ENCODE data around the gene RMDN2. TPM values are rescaled to one million over a fixed set of nuclear protein-coding genes. Genes with fewer than 3 reads are reported as not detected.
A peak's percentile ranks its signal among the peaks of the same experiment; 100 is the strongest.

Gene RMDN2
- total RNA-seq, 1 donor, result 11.9 TPM

DNA sequence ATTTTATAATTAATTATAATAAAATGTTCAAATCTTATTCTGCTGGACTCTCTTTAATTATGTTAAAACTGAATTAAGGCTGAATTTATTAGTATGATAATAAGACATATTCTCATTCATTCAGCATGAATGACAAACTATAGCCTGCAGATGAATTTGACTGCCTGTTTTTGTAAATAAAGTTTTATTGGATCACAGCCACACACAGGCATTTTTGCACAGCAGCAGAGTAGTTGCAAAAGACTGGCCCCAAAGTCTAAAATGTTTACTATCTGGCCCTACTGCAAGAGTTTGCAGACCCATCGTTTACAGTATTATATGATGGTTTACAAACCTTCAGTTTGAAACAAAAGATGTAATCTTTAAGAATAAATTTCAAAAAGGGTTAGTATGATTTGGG, 58.6 kb downstream of the RMDN2 start:
- H3K9me3 ChIP-seq (ENCODE audit: low read depth, low read length), result no peaks in the 10 kb centered on the region
- H3K4me3 ChIP-seq (ENCODE audit: insufficient read depth, low read length), result no peak overlapping the region
- H3K4me2 ChIP-seq (ENCODE audit: insufficient read depth, low read length), result no peak overlapping the region
- H4K20me1 ChIP-seq (ENCODE audit: insufficient read depth, low read length), result no peaks in the 10 kb centered on the region
- H3K27ac ChIP-seq (ENCODE audit: low read depth, low read length), result no peak overlapping the region
- no peak overlapping the region for H2AFZ ChIP-seq (ENCODE audit: low read length)
- H3K4me1 ChIP-seq (ENCODE audit: insufficient read depth, low read length), result peaks cover 10% of the 10 kb centered on the region
- TF ChIP-seq CTCF (IDR thresholded peaks at IDR 0.05; ENCODE audit: extremely low read depth, low read depth, low read length), result no peak
- H3K79me2 ChIP-seq (ENCODE audit: insufficient read depth, low read length), result no peaks in the 10 kb centered on the region
- H3K27me3 ChIP-seq (ENCODE audit: insufficient read depth, low read length), result no peaks in the 10 kb centered on the region
- no peak for DNase-seq (ENCODE audit: insufficient read length, low spot score, missing footprints)
- H3K36me3 ChIP-seq (ENCODE audit: insufficient read depth, low read length), result no peaks in the 10 kb centered on the region

DNA sequence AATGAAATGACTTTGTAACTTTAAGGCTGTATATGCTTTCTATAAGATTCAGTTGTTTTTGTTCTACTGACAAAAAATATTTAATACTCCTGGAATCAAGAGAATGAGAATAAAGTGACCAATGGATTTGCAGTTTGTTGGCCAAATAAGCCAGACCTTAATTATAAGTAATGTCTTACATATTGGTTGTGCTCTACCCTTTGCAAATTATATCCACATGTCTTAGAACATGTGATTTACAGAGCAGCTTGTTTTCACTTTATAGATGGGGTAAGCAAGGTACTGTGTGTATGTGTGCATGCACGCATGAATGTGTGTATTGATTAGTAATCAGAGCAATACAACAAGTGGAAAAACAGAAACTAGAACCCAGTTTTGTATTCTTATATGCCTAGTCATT, 59.1 kb downstream of the RMDN2 start:
- no peaks in the 10 kb centered on the region for H3K36me3 ChIP-seq (ENCODE audit: insufficient read depth, low read length)
- no peak overlapping the region for H3K4me2 ChIP-seq (ENCODE audit: insufficient read depth, low read length)
- no peaks in the 10 kb centered on the region for H3K79me2 ChIP-seq (ENCODE audit: insufficient read depth, low read length)
- no peak for TF ChIP-seq CTCF (IDR thresholded peaks at IDR 0.05; ENCODE audit: extremely low read depth, low read depth, low read length)
- H3K4me1 ChIP-seq (ENCODE audit: insufficient read depth, low read length), result peaks cover 10% of the 10 kb centered on the region
- no peak overlapping the region for H3K4me3 ChIP-seq (ENCODE audit: insufficient read depth, low read length)
- no peak overlapping the region for H2AFZ ChIP-seq (ENCODE audit: low read length)
- no peak overlapping the region for H3K27ac ChIP-seq (ENCODE audit: low read depth, low read length)
- no peak for DNase-seq (ENCODE audit: insufficient read length, low spot score, missing footprints)
- no peaks in the 10 kb centered on the region for H3K27me3 ChIP-seq (ENCODE audit: insufficient read depth, low read length)
- no peaks in the 10 kb centered on the region for H3K9me3 ChIP-seq (ENCODE audit: low read depth, low read length)
- H4K20me1 ChIP-seq (ENCODE audit: insufficient read depth, low read length), result no peaks in the 10 kb centered on the region

DNA sequence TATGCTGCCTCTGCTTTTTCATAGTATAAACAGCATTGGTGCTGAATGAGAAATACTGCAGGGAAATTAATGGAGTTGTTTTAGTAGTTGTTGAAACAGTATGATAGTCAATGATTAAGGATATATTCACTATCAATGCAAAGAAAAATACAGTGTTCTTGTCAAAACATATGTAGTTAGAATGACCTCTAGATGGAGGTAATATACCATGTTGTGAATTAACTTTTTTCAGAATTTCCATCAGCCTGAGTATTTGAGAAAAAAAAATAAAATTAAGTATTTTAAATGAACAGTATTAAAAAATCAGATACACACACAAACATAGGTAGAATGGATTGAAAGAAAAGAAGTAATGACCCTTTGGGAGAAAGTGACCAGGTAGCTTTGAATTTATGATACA, 59.5 kb downstream of the RMDN2 start:
- Histone ChIP-seq H3K4me1 (ENCODE audit: insufficient read depth, low read length) (peaks cover 10% of the 10 kb centered on the region), H3K36me3 (ENCODE audit: insufficient read depth, low read length) (no peaks in the 10 kb centered on the region), H3K27me3 (ENCODE audit: insufficient read depth, low read length) (no peaks in the 10 kb centered on the region), H3K27ac (ENCODE audit: low read depth, low read length) (peak overlapping the region; percentile 49), H2AFZ (ENCODE audit: low read length) (no peak overlapping the region), H3K9me3 (ENCODE audit: low read depth, low read length) (no peaks in the 10 kb centered on the region), H3K4me3 (ENCODE audit: insufficient read depth, low read length) (no peak overlapping the region), H3K4me2 (ENCODE audit: insufficient read depth, low read length) (no peak overlapping the region), H4K20me1 (ENCODE audit: insufficient read depth, low read length) (no peaks in the 10 kb centered on the region), H3K79me2 (ENCODE audit: insufficient read depth, low read length) (no peaks in the 10 kb centered on the region)
- no peak for DNase-seq (ENCODE audit: insufficient read length, low spot score, missing footprints)
- peak; percentile 46 for TF ChIP-seq CTCF (IDR thresholded peaks at IDR 0.05; ENCODE audit: extremely low read depth, low read depth, low read length)

GRCh38 chr2:37985333-37985732, 60.2 kb downstream of the RMDN2 start:
- Histone ChIP-seq H3K27me3 (ENCODE audit: insufficient read depth, low read length) (no peaks in the 10 kb centered on the region), H3K27ac (ENCODE audit: low read depth, low read length) (peak overlapping the region; percentile 49), H3K4me3 (ENCODE audit: insufficient read depth, low read length) (no peak overlapping the region), H3K36me3 (ENCODE audit: insufficient read depth, low read length) (no peaks in the 10 kb centered on the region), H3K4me1 (ENCODE audit: insufficient read depth, low read length) (peaks cover 10% of the 10 kb centered on the region), H3K79me2 (ENCODE audit: insufficient read depth, low read length) (no peaks in the 10 kb centered on the region), H3K9me3 (ENCODE audit: low read depth, low read length) (no peaks in the 10 kb centered on the region), H3K4me2 (ENCODE audit: insufficient read depth, low read length) (peak overlapping the region; percentile 57), H2AFZ (ENCODE audit: low read length) (no peak overlapping the region), H4K20me1 (ENCODE audit: insufficient read depth, low read length) (no peaks in the 10 kb centered on the region)
- peak; percentile 32 for DNase-seq (ENCODE audit: insufficient read length, low spot score, missing footprints)
- no peak for TF ChIP-seq CTCF (IDR thresholded peaks at IDR 0.05; ENCODE audit: extremely low read depth, low read depth, low read length)
